Measurements from ENCODE around the gene TTYH3.

GRCh38 chr7:2650451-2650850 is 18.7 kb downstream of the TTYH3 start:
- no peak for TF ChIP-seq CTCF (IDR thresholded peaks at IDR 0.05)
- no peak for TF ChIP-seq POLR2A (IDR thresholded peaks at IDR 0.05)

All from thyroid gland (tissue), 4 donors.